GM04504 (cell line): ENCODE results near the gene BDKRB2.

ENCODE experiments used
- DNase-seq: peaks from one replicate; pipeline ENCODE4 v3.0.0-alpha.2; 2012; ENCODE audit warnings: low read depth

BDKRB2 gene

DNA sequence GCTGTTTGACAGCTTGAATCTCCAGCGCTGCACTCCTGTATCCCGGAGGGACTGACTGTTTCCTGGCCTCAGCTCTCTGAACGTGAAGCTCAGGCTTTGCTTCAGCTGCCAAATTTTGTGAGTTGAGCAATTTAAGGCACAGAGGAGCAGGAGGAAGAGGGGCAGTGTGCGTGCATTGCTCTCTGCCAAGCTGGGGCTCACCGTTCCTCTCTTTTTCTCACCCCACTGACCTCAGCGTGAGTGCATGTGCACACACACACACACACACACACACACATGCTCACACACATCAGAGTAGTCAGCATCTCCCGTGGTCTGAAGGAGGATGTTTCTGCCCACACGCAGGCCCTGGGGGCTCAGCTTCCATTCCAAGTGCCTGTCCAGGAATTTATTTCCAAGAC, 27.8 kb upstream of the BDKRB2 start:
- DNase-seq = peak; percentile 89

- DNase-seq = peak; percentile 13
Measured at GRCh38 chr14:96177766-96178375, 26.8 kb upstream of the BDKRB2 start.

DNA sequence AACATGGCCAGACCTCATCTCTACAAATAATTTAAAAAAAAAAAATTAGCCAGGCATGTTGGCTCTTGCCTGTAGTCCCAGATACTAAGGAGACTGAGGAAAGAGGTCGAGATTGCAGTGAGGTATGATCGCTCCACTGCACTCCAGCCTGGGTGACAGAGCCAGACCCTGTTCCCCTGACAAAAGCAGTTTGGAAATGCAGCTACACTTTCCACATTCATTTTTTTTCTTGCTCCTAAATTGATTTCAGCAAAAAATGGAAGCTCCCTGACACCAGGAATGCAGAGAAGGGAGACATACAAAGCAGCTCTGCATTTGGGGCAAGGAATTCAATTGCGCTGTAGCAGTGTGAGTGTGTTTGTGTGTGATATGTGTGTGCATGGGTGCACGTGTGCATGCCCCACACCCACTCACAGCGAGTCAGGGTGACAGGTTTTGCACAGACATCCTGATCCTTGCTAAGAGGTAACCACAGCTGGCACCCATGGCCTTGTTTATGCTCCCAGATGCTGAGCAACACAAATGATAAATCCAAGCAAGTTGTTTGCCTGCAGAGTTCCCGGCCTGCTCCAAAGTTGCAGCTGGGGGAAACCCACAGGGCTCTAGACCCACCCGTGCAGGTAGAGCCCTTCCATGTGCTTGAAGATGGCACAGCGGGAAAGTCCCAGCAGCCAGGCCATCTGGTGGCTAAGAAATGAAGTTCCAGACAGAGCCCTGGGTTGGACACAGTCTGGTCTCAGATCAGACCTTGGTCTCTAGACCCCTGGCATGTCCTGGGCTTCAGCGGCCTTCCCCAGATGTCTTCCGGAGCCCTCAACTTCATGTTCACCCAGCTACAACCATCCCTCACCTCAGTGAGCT, 25.9 kb upstream of the BDKRB2 start:
- DNase-seq = no peak

GRCh38 chr14:96180043-96180874, 24.4 kb upstream of the BDKRB2 start:
- DNase-seq = no peak

DNA sequence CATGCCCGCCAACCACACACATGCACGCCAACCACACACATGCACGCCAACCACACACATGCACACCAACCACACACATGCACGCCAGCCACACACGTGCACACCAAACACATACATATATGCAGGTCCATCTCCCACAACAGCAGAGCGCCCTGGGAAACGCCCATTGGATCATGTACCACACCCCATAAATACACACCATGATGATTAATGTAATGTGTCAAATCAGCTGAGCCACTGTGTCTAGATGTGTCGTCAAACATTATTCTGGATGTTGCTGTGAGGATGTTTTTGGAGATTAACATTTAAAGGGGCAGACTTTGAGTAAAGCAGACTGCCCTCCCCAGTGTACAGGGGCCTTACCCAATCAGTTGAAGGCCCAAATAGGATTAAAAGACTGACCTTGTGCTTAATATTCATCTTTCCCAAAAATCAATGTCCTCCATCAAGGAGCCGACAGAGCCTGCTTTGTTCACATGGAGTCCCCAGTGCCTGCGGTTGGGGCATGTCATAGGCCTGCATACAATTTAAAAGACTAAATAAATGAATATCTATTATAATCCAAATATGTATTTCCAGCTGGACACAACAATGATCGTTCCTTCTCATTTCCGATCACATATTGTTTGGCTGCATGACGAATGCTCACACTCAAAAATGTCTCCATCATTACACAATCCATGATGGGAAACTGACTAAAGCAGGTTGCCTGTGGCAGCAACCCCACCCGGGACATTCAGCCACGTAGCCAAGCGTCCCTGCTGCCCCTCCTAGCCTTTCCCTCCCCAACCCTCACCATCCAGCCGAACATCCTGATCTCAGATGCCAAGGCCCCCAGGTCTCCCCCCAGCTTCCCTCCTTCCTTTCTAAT, 23.2 kb upstream of the BDKRB2 start:
- DNase-seq = no peak

GRCh38 chr14:96182546-96182945, 22.1 kb upstream of the BDKRB2 start:
- no peak for DNase-seq

- DNase-seq = peak; percentile 60
Measured at GRCh38 chr14:96184737-96185136, 19.9 kb upstream of the BDKRB2 start.

GRCh38 chr14:96187216-96188031, 17.2 kb upstream of the BDKRB2 start:
- no peak for DNase-seq

DNA sequence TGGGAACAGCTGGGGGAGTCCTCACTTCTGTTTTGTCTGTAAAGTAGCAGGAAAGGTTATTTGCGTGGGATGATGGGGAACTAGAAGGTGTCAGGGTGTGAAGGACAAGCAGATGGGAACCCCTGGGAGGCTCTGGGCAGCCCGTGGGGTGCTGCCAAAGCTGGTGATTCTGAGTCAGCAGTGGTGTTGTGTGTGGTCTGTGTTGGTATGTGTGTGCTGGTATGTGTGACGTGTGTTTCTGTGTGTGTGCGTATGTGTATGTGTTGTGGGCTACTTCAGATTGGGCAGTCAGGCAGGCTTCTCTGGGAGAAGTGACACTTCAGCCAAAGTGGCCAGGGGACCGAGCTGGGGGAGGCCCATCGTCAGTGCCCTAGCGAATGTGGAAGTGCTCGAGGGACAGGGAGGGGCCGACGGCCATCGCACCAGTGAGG, 15.3 kb upstream of the BDKRB2 start:
- no peak for DNase-seq

- DNase-seq = no peak
Measured at GRCh38 chr14:96191353-96191752, 13.3 kb upstream of the BDKRB2 start.

GRCh38 chr14:96191841-96192462, 12.7 kb upstream of the BDKRB2 start:
- DNase-seq = no peak

DNA sequence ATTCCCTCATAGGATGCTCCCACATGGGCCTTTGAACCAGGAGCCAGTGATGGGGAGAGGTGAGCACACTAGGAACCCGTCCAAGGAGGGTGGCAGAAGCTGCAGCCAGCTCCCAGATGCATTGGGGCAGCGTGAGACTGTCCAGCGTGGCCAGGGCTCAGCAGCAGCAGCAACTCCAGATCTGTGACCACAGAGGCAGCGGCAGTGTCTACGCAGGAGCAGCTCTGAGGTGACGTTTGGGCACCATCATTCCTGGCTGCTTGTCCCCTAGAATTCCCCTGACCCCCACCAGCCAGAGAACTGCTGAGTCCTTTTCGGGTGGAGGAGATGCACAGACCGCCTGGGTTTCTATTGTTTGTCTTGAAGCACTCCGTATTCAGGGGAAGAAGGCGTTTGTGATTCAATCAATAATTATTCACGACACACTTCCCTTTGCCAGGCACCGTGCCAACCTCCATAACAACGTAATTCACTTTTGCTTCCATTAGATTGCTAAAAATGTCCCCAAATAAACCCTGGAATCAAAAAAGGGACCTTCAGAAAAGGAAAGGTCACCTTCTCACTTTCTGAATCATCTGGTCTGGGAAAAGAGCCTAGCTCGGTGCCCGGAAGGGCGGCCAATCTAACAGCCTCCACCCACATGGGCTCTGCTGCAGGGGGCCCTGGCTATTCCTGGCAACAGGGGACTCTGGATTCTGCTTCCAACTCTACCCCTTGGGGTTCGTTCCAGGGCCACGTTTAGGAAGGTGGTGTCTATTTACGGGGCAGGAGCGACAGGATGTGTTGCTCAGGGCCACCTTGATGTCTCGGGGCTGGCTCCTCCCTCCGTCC, 11.4 kb upstream of the BDKRB2 start:
- no peak for DNase-seq

GRCh38 chr14:96194262-96194656, 10.4 kb upstream of the BDKRB2 start:
- DNase-seq = no peak

- DNase-seq = no peak
Measured at GRCh38 chr14:96194657-96195431, 9.8 kb upstream of the BDKRB2 start.

DNA sequence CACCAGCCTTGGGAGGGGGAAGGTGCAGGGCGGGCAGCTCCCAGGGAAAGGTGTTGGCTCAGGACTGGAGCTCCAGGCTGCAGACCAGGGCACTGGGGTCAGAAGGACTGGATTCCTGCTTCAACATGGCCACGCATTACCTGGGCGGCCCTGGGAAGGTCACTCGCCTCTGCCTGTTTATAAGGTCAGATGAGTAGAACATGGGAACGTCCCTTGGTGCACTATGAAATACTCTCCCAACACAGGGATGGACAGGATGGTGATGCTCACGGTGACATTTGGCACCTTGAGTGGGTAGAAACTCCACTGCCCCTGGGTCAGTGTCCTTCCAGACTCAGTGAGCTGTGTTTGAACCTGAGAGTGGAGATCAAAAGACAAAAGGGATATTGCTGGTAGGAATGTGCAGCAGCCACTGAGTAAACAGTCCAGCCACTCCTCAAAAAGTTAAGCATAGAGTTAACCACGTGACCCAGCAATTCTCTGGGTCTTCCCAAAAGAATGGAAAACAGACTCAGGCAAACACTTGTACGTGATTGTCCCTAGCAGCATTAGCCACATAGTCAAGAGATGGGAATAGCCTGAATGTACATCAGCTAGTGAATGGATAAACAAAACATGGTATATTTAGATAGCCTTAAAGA, 9.1 kb upstream of the BDKRB2 start:
- no peak for DNase-seq

DNA sequence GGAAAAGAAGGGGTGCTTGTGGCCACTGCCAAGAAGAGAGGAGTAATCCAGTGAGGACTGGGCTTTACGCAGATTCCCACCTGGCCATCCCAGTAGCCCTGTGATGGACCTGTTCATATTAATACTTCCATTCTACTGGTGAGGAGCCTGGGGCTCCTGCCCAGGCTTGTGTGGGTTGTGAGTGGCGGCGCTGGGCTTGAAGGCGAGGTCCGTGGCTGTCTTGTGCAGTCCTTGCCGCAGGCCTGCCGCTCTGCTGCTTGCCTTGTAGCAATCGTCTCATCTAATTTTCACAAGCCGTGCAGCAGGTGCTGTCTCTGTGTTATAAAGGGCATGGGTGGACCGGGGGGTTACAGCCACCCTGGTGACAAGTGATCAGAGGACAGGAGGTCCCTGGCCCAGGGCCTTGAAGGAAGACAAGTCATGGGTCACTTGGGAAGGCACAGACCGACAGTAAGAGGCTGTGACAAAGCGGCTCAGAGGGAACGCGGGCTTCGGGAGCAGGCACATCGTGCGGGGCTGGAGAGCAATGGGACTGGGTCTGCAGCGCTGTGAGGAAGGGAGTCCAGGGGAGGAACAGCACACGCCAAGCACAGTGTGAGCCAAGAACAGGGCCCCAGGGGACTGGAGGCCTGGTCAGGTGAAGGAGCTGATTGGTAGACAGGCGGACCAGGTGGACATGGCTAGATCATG, 7.3 kb upstream of the BDKRB2 start:
- no peak for DNase-seq

DNA sequence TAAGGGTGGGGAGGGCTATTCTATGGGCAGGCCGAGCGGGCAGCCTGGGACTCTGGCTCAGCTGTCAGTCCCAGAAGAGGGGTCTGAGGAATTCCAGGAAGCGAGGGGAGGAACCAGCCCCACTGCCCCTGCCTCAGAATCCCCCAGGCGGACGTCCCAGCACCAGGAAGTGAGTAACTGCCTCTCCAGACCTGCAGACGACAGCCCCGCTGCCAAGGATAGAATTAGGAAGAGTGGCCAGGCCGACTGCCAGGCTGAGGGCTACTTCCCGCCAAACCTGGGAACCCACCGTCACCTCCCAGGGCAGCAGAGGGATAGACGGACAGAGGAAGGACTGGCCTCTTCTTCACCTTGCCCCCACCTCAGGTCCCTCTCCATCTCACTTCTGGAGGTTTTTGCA, 6.7 kb upstream of the BDKRB2 start:
- DNase-seq = no peak
